SJSA1 (cell line): ENCODE data around the gene PNPLA1. TPM values are rescaled to one million over a fixed set of nuclear protein-coding genes. Genes with fewer than 3 reads are reported as not detected.

Experiments
- DNase-seq, 2 experiments: peaks; one replicate each; pipeline ENCODE4 v3.0.0-alpha.2; 2015 to 2020; ENCODE audit warnings: low spot score in 2 of 2, low read depth in 1 of 2
- H3K27ac ChIP-seq: fragments of 250-450 bp; sonication (Bioruptor Pico); 2 replicates; pipeline ENCODE4 v1.5.1; 2020; ENCODE audit warnings: mild to moderate bottlenecking, moderate library complexity
- H3K27me3 ChIP-seq: fragments of 250-450 bp; sonication (Bioruptor Pico); replicated peaks from 2 replicates; pipeline ENCODE4 v1.5.1; 2020; ENCODE audit warnings: mild to moderate bottlenecking, moderate library complexity
- H3K36me3 ChIP-seq: fragments of 250-450 bp; sonication (Bioruptor Pico); 2 replicates; pipeline ENCODE4 v1.5.1; 2020; ENCODE audit warnings: mild to moderate bottlenecking
- H3K4me1 ChIP-seq: fragments of 250-450 bp; sonication (Bioruptor Pico); replicated peaks from 2 replicates; pipeline ENCODE4 v1.6.1; 2021; ENCODE audit warnings: mild to moderate bottlenecking
- H3K4me3 ChIP-seq: fragments of 250-450 bp; sonication (Bioruptor Pico); 2 replicates; pipeline ENCODE4 v1.5.1; 2020; ENCODE audit warnings: mild to moderate bottlenecking
- H3K9me3 ChIP-seq: fragments of 250-450 bp; sonication (Bioruptor Pico); replicated peaks from 2 replicates; pipeline ENCODE4 v1.5.1; 2020; ENCODE audit warnings: mild to moderate bottlenecking
- total RNA-seq: library from RNA; depleted of rRNA; stranded (reverse); fragments of >200 nt; shearing (Covaris generic); gene quantifications from 2 replicates; pipeline ENCODE4 v1.2.3, GENCODE V29; 2014

PNPLA1 gene
- total RNA-seq, 1 experiment from 2014 or later: not detected

DNA sequence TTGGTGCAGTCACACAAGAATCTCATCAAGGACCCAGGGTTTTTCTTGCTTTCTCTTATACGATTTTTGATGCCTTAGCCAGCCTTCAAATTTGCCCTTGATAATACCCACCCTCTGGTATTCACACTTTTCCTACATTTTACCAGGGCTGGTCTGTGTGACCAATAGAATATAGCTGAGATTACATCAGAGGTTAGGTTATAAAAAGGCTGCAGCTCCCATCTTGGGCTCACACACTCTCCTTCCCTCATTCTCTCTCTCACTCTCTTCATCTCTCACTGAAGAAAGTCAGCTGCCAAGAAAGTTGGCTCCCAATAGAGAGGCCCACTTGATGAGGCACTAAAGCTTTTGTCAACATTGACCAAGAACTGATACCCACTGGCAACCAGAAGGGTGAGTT, 4.1 kb upstream of the PNPLA1 start:
- Histone ChIP-seq H3K27me3 (peaks cover 21% of the 10 kb centered on the region), H3K36me3 (no peaks in the 10 kb centered on the region), H3K27ac (no peak overlapping the region), H3K4me3 (no peak overlapping the region), H3K9me3 (no peaks in the 10 kb centered on the region; the same call in 1 of the 2 replicates), H3K4me1 (no peaks in the 10 kb centered on the region)
- DNase-seq: no peak

DNA sequence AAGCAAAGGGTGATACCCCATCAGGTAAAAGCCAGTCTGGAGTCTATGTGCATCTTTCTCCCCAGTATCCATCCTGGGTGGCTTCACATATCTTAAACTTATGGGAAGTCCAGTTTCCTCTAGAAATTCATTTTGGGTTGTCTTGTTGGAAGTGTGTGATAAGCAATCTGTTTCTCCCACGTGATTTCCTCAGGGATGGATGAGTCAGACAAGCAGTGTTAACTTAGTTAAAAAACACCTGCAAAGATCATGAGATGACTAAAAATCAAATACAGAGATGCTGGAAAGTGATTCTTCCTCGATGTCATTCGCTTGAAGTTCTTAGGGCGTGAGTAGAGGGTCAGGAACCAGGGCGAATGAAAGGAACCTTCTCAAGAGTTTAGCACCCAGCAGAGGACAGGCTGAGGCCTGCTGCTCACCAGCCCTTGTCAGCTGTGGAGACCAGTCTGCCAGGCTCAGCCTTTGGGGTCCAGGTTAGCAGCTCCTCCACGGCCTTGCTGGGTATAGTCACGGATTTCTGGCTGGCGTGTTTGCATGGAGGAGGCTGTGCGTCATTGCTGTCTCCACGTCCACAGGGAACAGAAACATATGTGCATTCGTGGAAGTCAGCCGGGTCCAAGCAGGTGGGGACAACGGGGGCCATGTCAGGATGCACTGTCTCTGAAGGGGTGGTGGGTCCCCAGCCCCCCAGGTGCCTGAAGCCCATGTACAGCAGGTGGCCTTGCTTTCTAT, 2.8 kb upstream of the PNPLA1 start:
- Histone ChIP-seq H3K27me3 (peaks cover 10% of the 10 kb centered on the region), H3K27ac (no peak overlapping the region), H3K4me3 (no peak overlapping the region), H3K36me3 (no peaks in the 10 kb centered on the region), H3K9me3 (no peaks in the 10 kb centered on the region; the same call in 1 of the 2 replicates), H3K4me1 (no peaks in the 10 kb centered on the region)
- DNase-seq: no peak

DNA sequence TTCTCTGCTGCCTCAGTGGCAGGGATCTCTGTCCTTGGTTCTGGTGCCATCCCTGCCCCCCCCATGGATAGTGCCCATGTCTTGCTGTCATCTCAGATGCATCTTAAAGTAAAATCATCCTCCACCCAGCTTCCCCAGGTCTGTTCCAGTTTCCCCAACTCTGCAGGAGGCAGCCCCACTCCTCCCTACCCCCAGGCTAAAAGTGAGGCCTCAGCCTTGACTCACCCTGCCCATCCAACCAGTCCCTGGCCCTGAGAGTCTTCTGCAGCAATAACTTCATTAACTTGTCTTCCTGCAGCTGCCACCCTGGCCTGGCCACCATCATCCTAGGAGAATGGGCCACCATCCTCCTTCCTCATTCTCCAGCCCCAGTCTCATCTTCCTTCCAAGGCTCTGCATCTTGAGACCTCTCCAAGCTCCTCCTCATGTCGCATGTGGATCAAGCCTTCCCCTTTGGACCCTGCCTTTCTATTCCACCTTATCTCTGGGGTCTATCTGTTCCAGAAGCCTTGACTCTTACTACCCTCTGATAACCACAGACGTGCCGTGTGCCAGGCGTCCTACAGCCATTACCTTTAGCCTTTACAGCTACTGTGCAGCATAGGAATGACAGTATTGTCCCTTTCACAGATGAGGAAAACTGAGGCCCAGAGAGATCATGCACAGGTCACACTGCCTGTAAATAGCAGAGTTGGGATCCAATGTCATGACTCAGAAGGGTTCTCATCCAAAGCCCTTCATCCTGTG, 2.0 kb upstream of the PNPLA1 start:
- Histone ChIP-seq H3K4me1 (no peaks in the 10 kb centered on the region), H3K9me3 (no peaks in the 10 kb centered on the region; the same call in 1 of the 2 replicates), H3K36me3 (no peaks in the 10 kb centered on the region), H3K27me3 (peaks cover 5% of the 10 kb centered on the region), H3K27ac (no peak overlapping the region), H3K4me3 (no peak overlapping the region)
- no peak for DNase-seq

DNA sequence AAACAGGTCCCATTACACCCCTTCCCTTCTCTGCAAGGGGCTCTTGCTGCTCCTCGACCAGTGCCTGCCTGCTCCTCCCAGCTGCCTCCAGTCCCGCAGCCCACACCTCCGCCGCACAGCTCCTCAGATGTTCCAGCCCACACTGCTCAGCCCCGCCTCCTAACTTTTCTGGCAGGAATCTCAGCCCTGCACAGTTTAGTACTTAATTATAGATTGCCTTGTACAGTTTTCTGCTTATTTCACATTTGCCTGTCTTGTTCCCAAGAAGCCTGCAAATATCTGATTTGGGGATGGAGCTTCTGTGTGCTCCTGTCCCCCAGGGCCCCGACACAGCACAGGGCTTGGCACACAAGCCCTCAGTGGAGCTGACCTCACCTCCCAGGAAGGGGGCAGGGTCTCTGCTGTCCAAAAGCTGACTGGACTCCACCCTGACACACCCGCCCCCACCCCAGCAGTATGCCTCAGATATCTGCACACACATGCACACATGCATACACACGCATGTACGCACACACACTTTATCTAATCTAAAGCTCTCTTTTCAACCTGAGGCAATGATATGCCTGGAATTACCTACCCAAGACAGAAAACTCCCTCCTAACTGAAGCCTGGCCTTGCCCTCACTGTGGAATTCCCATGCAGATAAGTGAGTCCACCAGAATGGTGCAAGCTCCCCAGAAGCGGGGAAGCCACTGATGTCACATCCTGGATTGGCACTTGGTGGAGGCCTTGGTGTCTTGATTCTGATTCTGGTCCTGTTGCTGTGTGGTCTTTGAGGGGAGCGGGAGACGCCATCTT, 1.2 kb upstream of the PNPLA1 start:
- DNase-seq: no peak
- Histone ChIP-seq H3K27ac (no peak overlapping the region), H3K4me3 (no peak overlapping the region), H3K9me3 (no peaks in the 10 kb centered on the region; the same call in 1 of the 2 replicates), H3K4me1 (no peaks in the 10 kb centered on the region), H3K27me3 (peaks cover under 1% of the 10 kb centered on the region), H3K36me3 (no peaks in the 10 kb centered on the region)

DNA sequence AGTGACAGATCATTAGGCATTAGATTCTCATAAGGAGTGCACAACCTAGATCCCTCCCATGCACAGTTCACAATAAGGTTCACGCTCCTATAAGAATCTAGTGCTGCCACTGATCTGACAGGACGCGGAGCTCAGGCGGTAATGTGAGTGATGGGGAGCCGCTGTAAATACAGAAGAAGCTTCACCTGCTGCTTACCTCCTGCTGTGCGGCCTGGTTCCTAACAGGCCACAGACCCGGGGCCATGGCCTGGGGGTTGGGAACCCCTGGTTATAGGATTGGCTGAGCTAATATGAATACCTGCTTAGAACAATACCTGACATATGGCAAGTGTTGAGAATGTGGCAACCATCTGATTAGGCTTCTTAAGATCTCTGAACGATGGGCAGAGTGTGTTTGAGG, 2.4 kb downstream of the PNPLA1 start:
- Histone ChIP-seq H3K4me3 (no peak overlapping the region), H3K36me3 (no peaks in the 10 kb centered on the region), H3K9me3 (no peaks in the 10 kb centered on the region), H3K4me1 (no peaks in the 10 kb centered on the region), H3K27me3 (peaks cover 8% of the 10 kb centered on the region), H3K27ac (no peak overlapping the region)
- DNase-seq: no peak

DNA sequence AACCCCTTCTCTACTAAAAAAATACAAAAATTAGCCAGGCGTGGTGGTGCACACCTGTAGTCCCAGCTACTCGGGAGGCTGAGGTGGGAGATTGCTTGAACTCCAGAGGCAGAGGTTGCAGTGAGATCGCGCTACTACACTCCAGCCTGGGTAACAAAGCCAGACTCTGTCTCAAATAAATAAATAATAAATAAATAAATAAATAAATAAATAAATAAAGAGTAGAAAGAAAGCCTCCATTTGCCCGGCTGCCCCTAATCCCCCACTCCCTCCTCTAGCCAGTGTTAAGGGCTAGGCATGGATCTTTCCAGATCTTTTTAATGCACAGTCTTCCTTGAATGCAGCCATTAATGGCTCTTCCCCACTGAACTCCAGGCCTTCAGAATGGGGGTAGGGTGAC, 3.2 kb downstream of the PNPLA1 start:
- Histone ChIP-seq H3K27me3 (peaks cover 8% of the 10 kb centered on the region), H3K27ac (no peak overlapping the region), H3K9me3 (no peaks in the 10 kb centered on the region), H3K36me3 (no peaks in the 10 kb centered on the region), H3K4me1 (no peaks in the 10 kb centered on the region), H3K4me3 (no peak overlapping the region)
- DNase-seq: no peak

DNA sequence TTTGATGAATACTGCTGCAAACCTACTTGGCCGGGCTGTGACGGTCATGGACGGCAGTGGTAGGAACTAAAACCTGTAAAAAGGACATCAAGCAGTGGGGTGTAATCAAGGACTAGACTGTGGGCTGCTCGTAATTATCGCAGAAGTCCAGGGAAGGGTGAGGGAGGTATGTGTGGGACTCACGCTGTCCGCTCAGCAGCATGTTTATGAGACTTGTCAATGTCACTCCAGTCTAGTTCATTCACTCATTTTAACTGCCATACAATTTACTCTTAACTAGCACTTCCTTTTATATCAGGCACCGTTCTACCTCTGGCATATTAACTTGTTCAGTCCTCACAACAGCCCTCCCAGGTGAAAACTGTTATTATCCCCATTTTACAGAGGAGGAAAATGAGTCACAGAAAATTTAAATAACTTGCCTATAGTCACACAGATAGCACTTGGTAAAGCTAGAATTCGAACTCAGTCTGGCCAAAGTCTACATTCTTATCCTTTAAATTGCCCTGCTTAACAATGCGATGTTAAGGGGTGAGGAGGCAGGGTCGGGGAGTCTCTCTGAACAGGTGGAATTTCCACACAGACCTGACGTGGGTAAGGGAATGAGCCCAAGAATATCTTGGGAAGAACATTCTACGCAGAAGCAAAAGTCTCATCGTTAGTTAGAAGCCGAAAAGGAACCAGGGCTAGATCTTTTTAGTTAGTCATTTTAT, 4.1 kb downstream of the PNPLA1 start:
- H3K27me3 ChIP-seq: peaks cover 8% of the 10 kb centered on the region
- no peak overlapping the region for H3K27ac ChIP-seq
- no peaks in the 10 kb centered on the region for H3K9me3 ChIP-seq
- H3K4me1 ChIP-seq: no peaks in the 10 kb centered on the region
- no peak for DNase-seq
- no peaks in the 10 kb centered on the region for H3K36me3 ChIP-seq
- no peak overlapping the region for H3K4me3 ChIP-seq

DNA sequence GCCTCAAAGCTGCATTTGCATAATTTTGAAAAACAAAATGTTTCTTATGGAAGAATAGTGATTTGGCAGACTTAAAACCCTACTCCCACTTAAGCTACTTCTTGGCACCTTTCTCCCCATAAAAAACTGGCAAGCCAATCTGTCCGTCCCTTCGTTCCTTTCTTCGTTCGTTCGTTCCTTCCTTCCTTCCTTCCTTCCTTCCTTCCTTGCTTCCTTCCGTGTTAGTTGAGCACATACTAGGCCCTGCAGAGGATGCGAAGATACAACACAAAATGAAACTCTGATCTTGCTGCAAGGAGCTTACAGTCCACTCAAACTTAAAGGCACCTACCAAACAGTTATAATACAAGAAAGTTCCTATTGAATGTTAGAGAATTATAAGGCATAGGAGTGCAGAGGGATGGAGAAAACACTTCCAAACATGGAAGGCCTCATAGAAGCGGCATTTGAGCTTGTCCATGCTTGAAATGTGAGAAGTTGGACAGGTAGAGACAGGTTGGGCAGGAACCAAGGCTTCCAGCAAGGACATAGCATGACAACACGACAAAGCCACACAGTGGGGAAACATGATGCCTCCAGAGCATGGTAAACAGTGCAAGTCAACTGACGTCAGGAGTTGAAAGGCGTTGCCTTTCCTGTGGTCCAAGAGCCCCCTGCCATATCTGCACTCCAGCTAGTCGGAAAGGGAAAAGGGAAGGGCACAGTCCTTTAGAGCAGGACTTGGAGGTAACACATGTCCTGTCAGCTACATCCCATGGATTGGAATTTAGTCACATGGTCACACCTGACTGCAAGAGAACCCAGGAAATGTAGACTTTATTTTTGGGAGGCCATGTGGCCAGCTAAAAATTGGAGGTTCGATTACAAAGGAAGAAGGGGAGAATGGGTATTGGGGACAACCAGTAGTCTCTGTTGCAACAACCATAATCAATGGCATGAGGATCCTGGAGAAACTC, 7.0 kb downstream of the PNPLA1 start:
- Histone ChIP-seq H3K4me3 (no peak overlapping the region), H3K4me1 (no peaks in the 10 kb centered on the region), H3K9me3 (no peaks in the 10 kb centered on the region), H3K27ac (no peak overlapping the region), H3K36me3 (no peaks in the 10 kb centered on the region), H3K27me3 (peaks cover 8% of the 10 kb centered on the region)
- DNase-seq: no peak

DNA sequence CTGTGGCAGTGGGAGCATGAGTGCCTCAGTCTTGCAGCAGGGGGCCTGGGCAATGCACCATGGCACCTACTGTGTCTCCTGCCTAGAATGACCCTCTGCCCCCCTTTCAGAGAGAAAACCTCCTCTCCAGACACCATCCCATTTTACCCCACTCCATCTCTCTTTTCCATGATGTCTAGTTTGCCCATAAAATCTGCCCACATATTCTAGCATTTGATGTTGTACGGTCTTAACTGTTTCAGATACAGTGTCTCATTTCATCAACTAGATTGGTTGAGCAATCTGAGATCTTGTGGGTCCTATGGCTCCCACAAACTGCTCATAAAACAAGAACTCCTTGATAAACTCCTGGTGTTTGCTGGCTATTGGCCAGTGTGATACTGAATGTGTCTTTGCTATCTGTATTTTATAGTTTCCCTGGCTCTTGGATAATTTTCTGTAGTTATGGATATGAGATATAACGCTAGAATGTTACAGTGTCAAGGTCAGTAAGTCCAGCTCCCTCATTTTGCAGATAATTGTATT, 8.1 kb downstream of the PNPLA1 start:
- no peak for DNase-seq
- Histone ChIP-seq H3K9me3 (no peaks in the 10 kb centered on the region), H3K36me3 (no peaks in the 10 kb centered on the region), H3K4me3 (no peak overlapping the region), H3K27ac (no peak overlapping the region), H3K4me1 (no peaks in the 10 kb centered on the region), H3K27me3 (peaks cover 8% of the 10 kb centered on the region)

DNA sequence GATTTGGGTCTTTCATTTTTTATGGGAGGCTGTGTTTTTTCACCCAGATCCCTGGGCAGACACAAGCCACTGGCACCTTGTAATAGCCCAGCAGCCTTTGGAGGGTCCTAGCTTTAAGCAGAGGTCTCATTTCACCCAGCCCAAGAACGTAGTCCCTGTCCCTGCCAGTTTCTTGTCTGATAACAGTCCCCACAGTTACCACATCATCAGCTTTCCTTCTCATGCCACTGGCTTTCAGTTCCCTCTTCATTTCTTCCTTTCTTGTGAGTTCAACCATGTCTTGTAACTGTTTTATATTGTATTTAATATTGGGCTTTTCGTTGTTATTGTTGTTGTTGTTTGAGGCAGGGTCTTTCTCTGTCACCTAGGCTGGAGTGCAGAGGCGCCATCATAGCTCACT, 10.6 kb downstream of the PNPLA1 start:
- Histone ChIP-seq H3K27me3 (peaks cover 17% of the 10 kb centered on the region), H3K9me3 (no peaks in the 10 kb centered on the region), H3K36me3 (no peaks in the 10 kb centered on the region), H3K27ac (no peak overlapping the region), H3K4me1 (no peaks in the 10 kb centered on the region), H3K4me3 (no peak overlapping the region)
- DNase-seq: no peak

DNA sequence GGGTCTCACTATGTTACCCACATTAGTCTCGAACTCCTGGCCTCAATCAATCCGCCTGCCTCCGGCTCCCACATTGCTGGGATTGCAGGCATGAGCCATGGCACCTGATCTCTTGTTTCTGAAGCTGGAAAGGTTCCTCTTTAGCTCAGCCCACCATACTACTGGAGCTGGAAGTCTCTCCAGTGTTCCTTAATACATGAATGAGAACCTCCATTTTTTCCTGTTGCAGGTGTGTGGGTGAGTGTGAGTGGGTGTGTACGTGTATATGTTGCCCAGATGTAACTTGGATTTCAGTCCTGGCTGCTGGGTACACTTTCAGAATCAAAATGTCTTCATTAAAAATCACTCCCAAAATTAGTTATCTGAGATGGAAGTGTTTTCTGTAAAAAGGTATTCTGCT, 11.1 kb downstream of the PNPLA1 start:
- Histone ChIP-seq H3K36me3 (no peaks in the 10 kb centered on the region), H3K27me3 (peaks cover 22% of the 10 kb centered on the region), H3K9me3 (no peaks in the 10 kb centered on the region), H3K27ac (no peak overlapping the region), H3K4me3 (no peak overlapping the region), H3K4me1 (no peaks in the 10 kb centered on the region)
- no peak for DNase-seq

DNA sequence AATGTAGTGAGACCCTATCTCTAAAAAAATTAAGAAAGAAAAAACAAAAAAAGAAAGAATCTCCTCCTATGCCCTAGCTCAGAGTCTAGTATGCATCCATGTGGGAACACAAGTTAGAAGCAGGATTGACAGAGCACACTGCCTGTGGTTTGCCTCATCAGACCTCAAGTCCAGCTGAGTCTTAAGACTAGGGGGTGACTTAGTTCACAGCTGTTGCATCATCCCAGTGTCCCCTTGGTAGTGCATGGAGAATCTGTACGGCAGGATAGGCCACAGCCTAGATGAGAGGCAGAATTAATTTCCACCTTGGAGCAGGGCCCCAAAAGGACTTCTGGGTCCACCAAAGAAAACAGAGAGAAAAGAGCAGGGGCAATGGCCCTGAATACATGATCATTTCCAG, 13.7 kb downstream of the PNPLA1 start:
- H3K4me3 ChIP-seq: no peak overlapping the region
- no peaks in the 10 kb centered on the region for H3K9me3 ChIP-seq
- H3K4me1 ChIP-seq: no peaks in the 10 kb centered on the region
- no peak for DNase-seq
- H3K27me3 ChIP-seq: peaks cover 27% of the 10 kb centered on the region
- no peaks in the 10 kb centered on the region for H3K36me3 ChIP-seq
- H3K27ac ChIP-seq: no peak overlapping the region
